Memory B cell (primary cell): ENCODE results near the gene SHC4.
A peak's percentile ranks its signal among the peaks of the same experiment; 100 is the strongest.

Experiments
- ATAC-seq: fragments of 150-1000 bp; cut with Tn5 transposase; 2 replicates; pipeline ENCODE4 v1.10.0; 2021; ENCODE audit warnings: low read depth, mild to moderate bottlenecking, moderate library complexity
- DNase-seq, 2 donors: peaks; one replicate each; pipeline ENCODE4 v3.0.0; 2022; ENCODE audit warnings: low spot score in 2 of 2
- H3K27ac Mint-ChIP-seq: one replicate; pipeline ENCODE4 v1.8.0; 2022; ENCODE audit warnings: mild to moderate bottlenecking, moderate library complexity, mixed read lengths
- H3K27me3 Mint-ChIP-seq: one replicate; pipeline ENCODE4 v1.8.0; 2022; ENCODE audit warnings: mixed read lengths
- H3K36me3 Mint-ChIP-seq: one replicate; pipeline ENCODE4 v1.8.0; 2022; ENCODE audit warnings: mild to moderate bottlenecking, mixed read lengths
- H3K4me1 Mint-ChIP-seq: one replicate; pipeline ENCODE4 v1.8.0; 2022; ENCODE audit warnings: mixed read lengths
- H3K4me3 Mint-ChIP-seq: one replicate; pipeline ENCODE4 v1.8.0; 2022; ENCODE audit warnings: mild to moderate bottlenecking, moderate library complexity, mixed read lengths
- H3K9me3 Mint-ChIP-seq: one replicate; pipeline ENCODE4 v1.8.0; 2022; ENCODE audit warnings: mixed read lengths

The SHC4 gene

DNA sequence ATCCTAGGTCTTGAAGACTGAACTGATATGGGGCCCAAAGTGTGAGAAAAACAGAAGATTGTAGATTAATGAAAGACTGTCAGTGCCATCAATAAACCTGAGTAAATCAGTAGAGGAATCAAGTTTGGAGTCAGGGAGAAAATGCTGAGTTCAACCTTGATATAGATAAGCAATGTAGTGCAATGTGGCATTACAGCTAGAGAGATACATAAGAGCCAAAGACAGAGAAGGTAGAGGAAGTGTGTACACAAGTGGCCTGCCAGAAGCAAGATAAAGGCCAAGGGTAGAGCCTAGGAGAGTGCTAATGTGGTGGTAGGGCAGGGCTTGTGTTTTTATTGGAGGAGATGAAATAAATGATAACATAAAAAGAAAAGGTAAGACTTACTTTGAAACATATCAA lies 111.8 kb downstream of the SHC4 start:
- no peaks in the 10 kb centered on the region for H3K36me3 Mint-ChIP-seq
- H3K9me3 Mint-ChIP-seq: peaks cover 1% of the 10 kb centered on the region
- DNase-seq (no peak), ATAC-seq (no peak)
- no peak overlapping the region for H3K27ac Mint-ChIP-seq
- H3K27me3 Mint-ChIP-seq: peaks cover 13% of the 10 kb centered on the region
- H3K4me3 Mint-ChIP-seq: no peak overlapping the region
- H3K4me1 Mint-ChIP-seq: no peaks in the 10 kb centered on the region

- Mint-ChIP-seq H3K9me3 (peaks cover 1% of the 10 kb centered on the region), H3K27me3 (peaks cover 13% of the 10 kb centered on the region), H3K27ac (no peak overlapping the region), H3K4me1 (no peaks in the 10 kb centered on the region), H3K4me3 (no peak overlapping the region), H3K36me3 (no peaks in the 10 kb centered on the region)
- ATAC-seq (no peak), DNase-seq (no peak)
These were observed 113.1 kb downstream of the SHC4 start for GRCh38 chr15:48850648-48851047.

DNA sequence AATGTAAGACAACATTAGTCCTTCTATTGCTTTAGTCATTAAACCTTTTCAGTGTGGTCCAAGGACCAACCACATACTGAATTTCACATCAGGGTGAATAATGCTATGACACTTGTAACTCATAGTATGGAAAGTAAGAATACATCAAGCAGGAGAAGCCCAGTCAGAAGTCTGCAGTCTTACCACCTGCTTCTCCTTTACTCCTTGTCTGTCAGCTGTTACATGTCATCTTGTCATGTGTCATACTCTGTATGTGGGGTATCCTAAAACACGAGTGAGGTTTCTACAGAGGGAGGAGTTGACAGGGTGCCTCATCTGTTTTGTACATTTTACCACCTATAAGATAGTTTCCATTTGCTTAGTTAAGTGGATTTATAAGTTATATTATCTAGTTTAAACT lies 118.6 kb downstream of the SHC4 start:
- peaks cover 8% of the 10 kb centered on the region for H3K27me3 Mint-ChIP-seq
- no peak overlapping the region for H3K27ac Mint-ChIP-seq
- no peaks in the 10 kb centered on the region for H3K4me1 Mint-ChIP-seq
- no peak for ATAC-seq
- H3K4me3 Mint-ChIP-seq: no peak overlapping the region
- H3K9me3 Mint-ChIP-seq: peaks cover 3% of the 10 kb centered on the region
- no peak for DNase-seq
- H3K36me3 Mint-ChIP-seq: no peaks in the 10 kb centered on the region

DNA sequence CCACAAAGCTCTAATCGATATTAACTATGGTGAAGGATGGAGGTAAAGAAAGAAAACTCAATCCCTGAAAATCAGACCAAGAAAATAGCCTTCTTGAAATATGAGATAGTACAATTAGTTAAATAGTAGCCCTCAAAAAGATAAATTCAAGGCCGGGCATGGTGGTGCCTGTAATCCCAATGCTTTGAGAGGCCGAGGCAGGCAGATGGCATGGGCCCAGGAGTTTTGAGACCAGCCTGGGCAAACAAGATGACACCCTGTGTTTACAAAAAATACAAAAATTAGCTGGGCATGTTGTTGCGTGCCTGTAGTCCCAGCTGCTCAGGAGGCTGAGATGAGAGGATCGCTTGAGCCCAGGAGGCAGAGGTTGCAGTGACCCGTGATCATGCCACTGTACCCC lies 121.2 kb downstream of the SHC4 start:
- Mint-ChIP-seq H3K36me3 (no peaks in the 10 kb centered on the region), H3K4me3 (no peak overlapping the region), H3K27me3 (peaks cover 2% of the 10 kb centered on the region), H3K9me3 (peaks cover 3% of the 10 kb centered on the region), H3K4me1 (no peaks in the 10 kb centered on the region), H3K27ac (no peak overlapping the region)
- DNase-seq (no peak), ATAC-seq (no peak)

DNA sequence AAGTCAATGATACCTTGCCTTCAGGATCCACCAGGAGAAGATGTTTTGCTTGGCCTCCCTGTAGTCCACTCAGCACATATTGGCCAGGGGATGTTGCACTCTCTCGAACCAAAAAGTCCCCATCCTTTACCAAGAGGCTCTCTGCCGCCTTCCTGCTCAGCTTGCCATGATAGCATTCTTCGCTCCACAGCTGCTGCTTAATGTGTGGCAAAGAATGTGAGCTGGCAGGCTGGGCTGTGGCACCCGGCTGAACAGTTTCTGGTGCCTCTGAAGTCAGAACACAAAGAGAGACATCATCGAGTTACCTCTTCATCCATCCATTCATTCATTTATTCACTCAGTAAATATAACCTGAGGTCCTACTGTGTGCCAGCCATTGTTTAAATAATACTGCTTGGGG lies 129.0 kb downstream of the SHC4 start:
- no peaks in the 10 kb centered on the region for H3K36me3 Mint-ChIP-seq
- ATAC-seq (no peak), DNase-seq (no peak)
- H3K27ac Mint-ChIP-seq: no peak overlapping the region
- peaks cover 14% of the 10 kb centered on the region for H3K9me3 Mint-ChIP-seq
- no peak overlapping the region for H3K4me3 Mint-ChIP-seq
- H3K27me3 Mint-ChIP-seq: peaks cover 7% of the 10 kb centered on the region
- H3K4me1 Mint-ChIP-seq: no peaks in the 10 kb centered on the region

DNA sequence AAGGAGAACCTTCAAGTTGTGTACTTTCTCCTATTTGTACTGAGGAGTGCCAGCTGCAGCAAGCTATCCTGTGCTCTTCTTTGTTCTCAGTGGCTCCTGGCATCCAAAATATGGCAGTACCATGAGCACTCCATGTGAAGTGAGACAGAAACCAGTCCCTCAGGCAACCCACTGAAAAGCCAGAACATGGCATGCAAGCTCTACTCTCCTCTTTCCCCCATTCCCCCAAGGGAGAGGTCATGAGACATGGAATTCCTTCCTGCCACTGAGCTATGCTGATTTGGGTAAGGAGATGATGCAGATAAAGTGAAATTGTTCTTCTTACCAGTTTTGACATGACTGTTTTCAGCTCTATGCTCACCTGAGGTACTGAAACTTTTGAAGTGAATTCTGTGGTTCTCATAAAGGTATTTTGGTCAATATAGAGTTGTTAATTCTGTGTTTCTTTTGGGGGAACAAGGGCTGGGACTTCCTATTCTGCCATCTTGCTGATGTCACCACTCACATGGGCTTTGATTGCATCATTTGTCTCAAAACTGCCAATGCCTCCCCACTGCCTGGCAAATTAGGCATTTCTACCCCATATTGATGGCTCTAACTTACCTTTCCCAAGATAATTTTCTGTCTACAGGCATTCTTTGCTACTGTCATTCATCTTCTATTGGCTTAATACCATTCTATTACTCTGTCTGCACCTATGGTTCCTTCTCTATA lies 130.0 kb downstream of the SHC4 start:
- H3K36me3 Mint-ChIP-seq: no peaks in the 10 kb centered on the region
- H3K27me3 Mint-ChIP-seq: peaks cover 7% of the 10 kb centered on the region
- H3K4me1 Mint-ChIP-seq: no peaks in the 10 kb centered on the region
- DNase-seq (no peak), ATAC-seq (no peak)
- peaks cover 14% of the 10 kb centered on the region for H3K9me3 Mint-ChIP-seq
- H3K27ac Mint-ChIP-seq: no peak overlapping the region
- H3K4me3 Mint-ChIP-seq: no peak overlapping the region

GRCh38 chr15:48832648-48833047 lies 131.1 kb downstream of the SHC4 start:
- Mint-ChIP-seq H3K4me3 (no peak overlapping the region), H3K4me1 (no peaks in the 10 kb centered on the region), H3K27ac (no peak overlapping the region), H3K27me3 (peaks cover 8% of the 10 kb centered on the region), H3K36me3 (no peaks in the 10 kb centered on the region), H3K9me3 (peaks cover 14% of the 10 kb centered on the region)
- no peak for DNase-seq
- no peak for ATAC-seq

DNA sequence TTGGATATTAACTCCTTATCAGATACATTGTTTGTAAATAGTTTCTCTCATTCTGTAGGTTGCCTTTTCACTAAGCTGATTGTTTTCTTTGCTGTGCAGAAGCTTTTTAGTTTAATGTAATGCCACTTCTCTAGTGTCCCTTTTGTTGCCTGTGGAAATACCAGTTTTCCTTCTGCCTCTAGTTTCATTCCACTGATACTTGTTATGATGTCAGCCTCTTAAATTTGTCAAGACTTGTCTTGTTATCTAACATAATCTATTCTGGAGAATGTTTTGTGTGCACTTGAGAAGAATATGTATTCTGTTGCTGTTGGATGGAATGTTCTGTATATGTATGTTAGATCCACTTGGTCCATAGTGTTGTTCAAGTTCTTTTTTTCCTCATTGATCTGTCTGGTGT lies 134.8 kb downstream of the SHC4 start:
- H3K27ac Mint-ChIP-seq: no peak overlapping the region
- peaks cover 3% of the 10 kb centered on the region for H3K27me3 Mint-ChIP-seq
- ATAC-seq (no peak), DNase-seq (no peak)
- no peaks in the 10 kb centered on the region for H3K36me3 Mint-ChIP-seq
- no peak overlapping the region for H3K4me3 Mint-ChIP-seq
- peaks cover 12% of the 10 kb centered on the region for H3K9me3 Mint-ChIP-seq
- H3K4me1 Mint-ChIP-seq: no peaks in the 10 kb centered on the region

DNA sequence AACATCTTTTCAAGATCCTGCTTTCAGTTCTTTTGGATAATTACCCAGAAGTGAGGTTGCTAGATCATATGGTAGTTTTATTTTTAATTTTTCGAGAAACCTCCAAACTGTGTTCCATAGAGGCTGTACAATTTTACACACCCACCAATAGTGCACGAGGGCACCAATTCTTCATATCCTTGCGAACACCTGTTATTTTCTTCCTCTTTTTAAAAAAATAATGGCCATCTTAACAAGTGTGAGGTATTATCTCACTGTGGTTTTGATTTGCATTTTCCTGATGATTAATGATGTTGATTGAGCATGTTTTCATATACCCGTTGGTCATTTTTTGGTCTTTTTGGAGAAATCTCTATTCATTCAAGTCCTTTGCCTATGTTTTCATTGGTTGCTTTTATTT lies 135.2 kb downstream of the SHC4 start:
- no peak for DNase-seq
- H3K36me3 Mint-ChIP-seq: no peaks in the 10 kb centered on the region
- H3K9me3 Mint-ChIP-seq: peaks cover 12% of the 10 kb centered on the region
- H3K4me1 Mint-ChIP-seq: no peaks in the 10 kb centered on the region
- peaks cover 4% of the 10 kb centered on the region for H3K27me3 Mint-ChIP-seq
- no peak overlapping the region for H3K4me3 Mint-ChIP-seq
- H3K27ac Mint-ChIP-seq: no peak overlapping the region
- ATAC-seq: peak; percentile 47

GRCh38 chr15:48825075-48825474 lies 138.6 kb downstream of the SHC4 start:
- H3K36me3 Mint-ChIP-seq: no peaks in the 10 kb centered on the region
- H3K4me1 Mint-ChIP-seq: no peaks in the 10 kb centered on the region
- ATAC-seq (no peak), DNase-seq (no peak)
- H3K27me3 Mint-ChIP-seq: peaks cover 4% of the 10 kb centered on the region
- H3K27ac Mint-ChIP-seq: no peak overlapping the region
- H3K9me3 Mint-ChIP-seq: no peaks in the 10 kb centered on the region
- H3K4me3 Mint-ChIP-seq: no peak overlapping the region

DNA sequence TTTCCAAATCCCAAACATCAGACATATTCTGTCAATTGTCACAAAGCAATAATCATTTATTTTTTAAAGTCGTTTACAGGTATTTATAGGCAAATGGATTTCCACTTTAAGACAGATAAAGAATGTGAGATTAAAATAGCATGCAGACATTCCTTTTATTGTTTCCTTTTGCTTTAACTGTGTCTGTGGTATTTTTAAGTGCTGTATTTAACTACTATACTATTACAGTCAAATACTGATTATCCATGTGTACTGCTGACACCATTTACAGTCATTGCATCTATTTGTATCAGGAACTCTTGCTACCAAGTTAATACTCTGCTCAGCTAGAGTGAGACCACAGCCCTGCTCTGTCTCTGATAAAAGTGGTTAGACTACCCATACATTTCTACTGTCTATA lies 140.0 kb downstream of the SHC4 start:
- Mint-ChIP-seq H3K4me1 (no peaks in the 10 kb centered on the region), H3K27ac (no peak overlapping the region), H3K27me3 (peaks cover 4% of the 10 kb centered on the region), H3K36me3 (no peaks in the 10 kb centered on the region), H3K9me3 (no peaks in the 10 kb centered on the region), H3K4me3 (no peak overlapping the region)
- DNase-seq: no peak
- no peak for ATAC-seq

DNA sequence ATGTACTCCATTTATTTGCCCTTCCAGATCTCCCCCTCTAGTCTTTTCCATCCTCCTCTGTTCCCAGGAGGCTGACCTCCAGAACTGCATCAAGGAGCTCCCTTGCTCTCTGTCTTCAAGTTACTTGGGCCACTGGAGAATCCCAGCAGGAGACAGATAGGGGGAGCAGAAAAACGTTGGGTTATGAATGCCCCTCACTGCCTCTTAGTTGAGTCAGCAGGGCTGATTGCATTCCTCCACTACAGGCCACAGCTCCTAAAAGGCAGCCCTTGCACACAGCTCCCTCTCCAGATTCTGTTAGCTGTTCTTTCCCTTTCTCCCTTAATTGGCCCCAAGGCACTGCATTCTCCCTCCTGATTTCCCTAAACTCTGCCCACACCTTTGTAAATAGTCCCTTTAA lies 140.5 kb downstream of the SHC4 start:
- Mint-ChIP-seq H3K27me3 (peaks cover 4% of the 10 kb centered on the region), H3K36me3 (no peaks in the 10 kb centered on the region), H3K9me3 (no peaks in the 10 kb centered on the region), H3K27ac (no peak overlapping the region), H3K4me3 (no peak overlapping the region), H3K4me1 (no peaks in the 10 kb centered on the region)
- DNase-seq: no peak
- ATAC-seq: no peak

GRCh38 chr15:48814286-48814685 lies 149.4 kb downstream of the SHC4 start:
- no peak for ATAC-seq
- no peaks in the 10 kb centered on the region for H3K36me3 Mint-ChIP-seq
- no peak overlapping the region for H3K4me3 Mint-ChIP-seq
- H3K4me1 Mint-ChIP-seq: peaks cover 14% of the 10 kb centered on the region
- DNase-seq: no peak
- H3K27ac Mint-ChIP-seq: no peak overlapping the region
- peaks cover 4% of the 10 kb centered on the region for H3K27me3 Mint-ChIP-seq
- H3K9me3 Mint-ChIP-seq: no peaks in the 10 kb centered on the region

DNA sequence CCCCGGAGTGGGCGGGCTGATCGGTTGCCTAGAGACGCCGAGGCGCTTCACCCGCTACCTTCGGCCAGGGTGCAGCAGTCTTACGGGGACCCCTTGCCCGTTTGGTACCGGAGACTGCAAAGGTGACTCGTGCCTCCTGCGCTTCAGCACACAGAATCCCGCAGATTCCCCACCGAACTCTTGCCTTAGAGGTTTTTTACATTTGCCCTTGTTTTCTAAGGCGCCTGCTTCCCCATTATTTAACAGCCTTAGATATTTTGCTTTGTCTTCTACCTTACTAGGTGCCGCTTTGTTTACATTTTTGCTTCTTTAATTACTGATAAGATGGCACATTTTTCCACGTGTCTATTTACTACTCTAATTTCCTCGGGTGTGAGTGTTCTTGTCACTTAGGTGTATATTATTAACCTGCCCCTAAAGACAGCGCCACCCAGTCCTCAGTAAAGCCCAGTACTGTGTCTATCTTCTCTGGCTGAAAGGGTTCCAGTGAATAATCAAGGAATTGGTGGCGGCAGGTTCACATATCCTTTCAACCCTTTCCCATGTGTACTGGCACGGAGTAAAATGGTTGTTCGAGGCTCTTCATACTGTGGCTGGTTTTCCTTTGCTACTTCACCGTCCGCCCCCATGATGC lies 152.3 kb downstream of the SHC4 start:
- no peaks in the 10 kb centered on the region for H3K9me3 Mint-ChIP-seq
- peak overlapping the region; percentile 96 for H3K4me3 Mint-ChIP-seq
- peaks cover 4% of the 10 kb centered on the region for H3K27me3 Mint-ChIP-seq
- peak; percentile 0 for ATAC-seq
- no peaks in the 10 kb centered on the region for H3K36me3 Mint-ChIP-seq
- peak overlapping the region; percentile 84 for H3K27ac Mint-ChIP-seq
- DNase-seq: no peak
- H3K4me1 Mint-ChIP-seq: peaks cover 20% of the 10 kb centered on the region
